ENCODE measurements around the gene ILDR2. TPM values are rescaled to one million over a fixed set of nuclear protein-coding genes. Genes with fewer than 3 reads are reported as not detected.
"Not testable (repeated sequence)": the region's sequence is repeated elsewhere in the genome, so short reads cannot be mapped to it uniquely, and the experiment has no call there.

ILDR2 gene
- total RNA-seq, 1 donor from 2014 or later = 0.13 TPM

DNA sequence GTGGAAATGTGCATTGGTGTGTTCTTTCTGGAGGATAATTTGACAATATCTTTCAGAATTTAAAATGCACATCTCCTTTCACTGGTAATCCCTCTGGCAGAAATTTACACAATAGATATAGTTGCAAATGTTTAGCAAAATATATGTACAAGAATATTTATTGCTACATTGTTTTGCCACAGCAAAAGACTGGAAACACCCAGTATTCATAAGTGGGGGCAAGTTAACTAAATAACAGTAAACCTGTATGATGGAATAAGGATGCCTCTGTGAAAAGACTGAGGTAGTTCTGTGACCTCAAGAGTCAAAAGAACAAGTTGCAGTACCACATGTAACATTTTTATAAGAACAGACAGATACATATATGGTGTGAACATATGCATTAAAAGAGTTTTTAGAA lies 85.6 kb downstream of the ILDR2 start:
- DNase-seq (ENCODE audit: low read depth) = no peak

GRCh38 chr1:166888373-166889111 lies 86.8 kb downstream of the ILDR2 start:
- DNase-seq (ENCODE audit: low read depth) = no peak

DNA sequence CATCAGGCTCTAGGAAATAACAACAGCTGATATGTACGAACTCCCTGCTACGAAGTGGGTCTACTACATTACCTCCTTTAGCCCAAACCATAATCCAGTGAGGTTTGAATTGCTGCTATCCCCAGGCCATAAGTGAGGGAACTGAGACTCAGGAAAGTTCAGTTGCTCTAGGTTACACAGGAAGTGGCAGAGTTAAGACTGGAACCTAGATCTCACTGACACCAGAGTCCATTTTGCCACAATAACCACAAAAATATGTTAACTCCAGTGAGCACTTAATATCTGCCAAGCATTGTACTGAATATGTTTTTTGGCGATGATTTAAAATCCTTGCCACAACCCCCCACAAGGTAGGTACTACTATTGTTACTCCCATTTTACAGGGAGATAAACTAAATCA lies 90.4 kb downstream of the ILDR2 start:
- DNase-seq (ENCODE audit: low read depth) = no peak

DNA sequence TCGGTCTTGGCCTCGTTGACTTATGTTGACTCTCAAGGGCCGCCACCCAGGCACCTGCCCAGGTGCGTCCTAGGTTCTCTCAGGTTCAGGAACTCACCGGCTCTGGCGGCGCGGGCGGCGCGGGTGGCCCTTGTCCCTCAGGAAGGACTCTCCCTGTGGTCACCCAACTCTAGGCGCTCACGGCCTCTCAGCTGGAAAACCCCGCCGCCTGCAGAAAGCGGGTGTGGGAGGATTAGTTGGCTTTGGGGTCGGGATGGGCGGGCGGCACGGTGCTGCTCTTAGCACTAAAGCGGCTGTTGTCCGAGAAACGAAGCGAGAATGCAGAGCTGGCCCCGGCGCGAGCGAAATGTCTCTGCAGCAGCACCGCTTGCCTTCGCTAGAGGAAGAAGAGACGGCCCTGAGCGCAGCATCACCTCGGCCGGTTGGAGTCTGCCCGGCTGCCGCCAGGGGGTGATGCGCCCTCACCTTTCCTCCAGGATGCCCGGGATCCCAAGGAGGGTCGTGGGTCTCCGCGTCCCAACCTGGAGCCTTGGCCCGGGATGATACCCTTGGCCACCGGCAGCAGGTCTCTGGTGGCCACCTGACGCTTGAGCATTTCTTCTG lies 91.2 kb downstream of the ILDR2 start:
- no peak for DNase-seq (ENCODE audit: low read depth)

DNA sequence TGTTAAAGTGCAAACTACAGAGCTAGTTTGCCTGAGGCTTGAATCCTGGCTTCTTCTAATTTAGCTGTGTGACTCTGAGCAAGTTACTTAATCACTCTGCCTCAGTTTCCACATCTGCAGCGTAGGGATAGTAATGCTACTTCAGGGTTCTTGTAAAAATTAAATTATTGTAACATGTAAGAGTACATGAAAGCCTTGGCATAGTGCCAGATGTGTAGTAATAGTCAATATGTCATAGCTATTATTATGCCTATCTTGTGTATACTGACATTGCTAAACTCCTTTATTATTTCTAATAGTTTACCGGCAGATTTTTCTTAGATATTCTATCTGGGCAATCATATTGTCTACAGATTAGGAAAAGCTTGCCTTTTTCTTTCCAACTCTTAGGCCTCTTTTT lies 92.4 kb downstream of the ILDR2 start:
- DNase-seq (ENCODE audit: low read depth) = no peak

DNA sequence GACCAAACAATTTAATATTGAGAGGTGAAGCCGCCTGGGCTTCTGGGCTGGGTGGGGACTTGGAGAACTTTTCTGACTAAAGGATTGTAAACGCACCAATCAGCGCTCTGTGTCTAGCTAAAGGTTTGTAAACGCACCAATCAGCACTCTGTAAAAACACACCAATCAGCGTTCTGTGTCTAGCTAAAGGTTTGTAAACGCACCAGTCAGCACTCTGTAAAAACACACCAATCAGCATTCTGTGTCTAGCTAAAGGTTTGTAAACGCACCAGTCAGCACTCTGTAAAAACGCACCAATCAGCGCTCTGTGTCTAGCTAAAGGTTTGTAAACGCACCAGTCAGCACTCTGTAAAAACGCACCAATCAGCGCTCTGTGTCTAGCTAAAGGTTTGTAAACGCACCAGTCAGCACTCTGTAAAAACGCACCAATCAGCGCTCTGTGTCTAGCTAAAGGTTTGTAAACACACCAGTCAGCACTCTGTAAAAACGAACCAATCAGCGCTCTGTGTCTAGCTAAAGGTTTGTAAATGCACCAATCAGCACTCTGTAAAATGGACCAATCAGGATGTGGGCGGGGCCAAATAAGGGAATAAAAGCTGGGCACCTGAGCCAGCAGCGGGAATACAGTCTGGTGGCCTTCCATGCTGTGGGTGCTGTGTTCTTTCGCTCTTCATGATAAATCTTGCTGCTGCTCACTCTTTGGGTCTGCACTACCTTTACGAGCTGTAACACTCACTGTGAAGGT lies 97.0 kb downstream of the ILDR2 start:
- DNase-seq (ENCODE audit: low read depth) = not testable (repeated sequence)

GRCh38 chr1:166876540-166876838 lies 98.9 kb downstream of the ILDR2 start:
- no peak for DNase-seq (ENCODE audit: low read depth)

GRCh38 chr1:166875734-166876539 lies 99.4 kb downstream of the ILDR2 start, which contains the start of gene TADA1:
Gene TADA1 (minus strand): TSS chr1:166876264. CDS start chr1:166876233, 31 bp downstream.
- peak; percentile 99 for DNase-seq (ENCODE audit: low read depth)

GRCh38 chr1:166875302-166875733 lies 100.0 kb downstream of the ILDR2 start:
- peak; percentile 3 for DNase-seq (ENCODE audit: low read depth)

DNA sequence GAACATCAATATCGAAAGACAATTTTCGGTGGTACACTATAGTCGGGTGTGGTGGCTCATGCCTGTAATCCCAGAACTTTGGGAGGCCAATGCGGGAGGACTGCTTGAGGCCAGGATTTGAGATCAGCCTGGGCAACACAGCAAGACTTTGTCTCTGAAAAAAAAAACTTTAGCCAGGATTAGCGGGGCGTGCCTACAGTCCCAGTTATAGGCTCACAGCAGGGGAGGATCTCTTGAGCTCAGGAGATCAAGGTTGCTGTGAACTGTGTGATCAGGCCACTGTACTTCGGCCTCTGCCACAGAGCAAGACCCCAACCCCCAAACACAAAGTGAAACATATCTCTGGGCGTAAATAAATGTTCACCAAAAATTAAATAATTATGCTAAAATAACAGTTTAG lies 100.9 kb downstream of the ILDR2 start:
- DNase-seq (ENCODE audit: low read depth) = no peak

GRCh38 chr1:166870584-166870983 lies 104.8 kb downstream of the ILDR2 start:
- no peak for DNase-seq (ENCODE audit: low read depth)

DNA sequence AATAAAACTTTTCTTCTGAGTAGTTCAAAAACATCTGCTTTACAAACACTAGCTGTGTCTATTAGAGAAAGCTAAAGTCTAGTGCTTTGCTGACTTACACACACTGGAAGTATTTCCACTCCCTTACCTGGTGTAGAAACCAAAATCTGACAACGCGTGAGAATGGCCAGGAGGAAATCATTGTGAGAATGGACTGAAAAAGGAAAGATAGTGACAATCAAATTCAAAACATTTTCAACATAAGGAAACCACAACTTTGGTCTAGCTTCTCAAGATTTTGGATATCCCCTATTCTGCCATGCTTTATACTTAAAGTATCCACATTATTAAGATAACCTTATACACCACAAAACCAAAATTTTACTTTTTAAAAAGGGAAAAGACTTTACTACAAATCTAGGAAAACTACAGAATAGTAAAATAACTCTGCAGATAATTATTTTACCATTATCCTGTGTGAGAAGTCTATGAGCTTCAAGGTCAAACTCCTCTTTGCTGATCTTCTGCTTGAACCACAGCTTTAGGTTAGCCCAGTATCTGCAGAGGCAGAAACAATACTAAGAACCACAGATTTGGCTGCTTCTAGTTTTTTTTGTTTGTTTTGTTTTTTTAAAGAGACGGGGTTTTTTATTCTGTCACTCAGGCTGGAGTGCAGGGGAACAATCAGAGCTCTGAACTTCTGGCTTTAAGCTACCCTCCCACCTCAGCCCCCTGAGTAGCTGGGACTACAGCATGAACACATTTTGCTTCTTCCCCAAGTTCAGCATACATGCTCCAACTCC lies 105.8 kb downstream of the ILDR2 start:
- DNase-seq (ENCODE audit: low read depth) = no peak

DNA sequence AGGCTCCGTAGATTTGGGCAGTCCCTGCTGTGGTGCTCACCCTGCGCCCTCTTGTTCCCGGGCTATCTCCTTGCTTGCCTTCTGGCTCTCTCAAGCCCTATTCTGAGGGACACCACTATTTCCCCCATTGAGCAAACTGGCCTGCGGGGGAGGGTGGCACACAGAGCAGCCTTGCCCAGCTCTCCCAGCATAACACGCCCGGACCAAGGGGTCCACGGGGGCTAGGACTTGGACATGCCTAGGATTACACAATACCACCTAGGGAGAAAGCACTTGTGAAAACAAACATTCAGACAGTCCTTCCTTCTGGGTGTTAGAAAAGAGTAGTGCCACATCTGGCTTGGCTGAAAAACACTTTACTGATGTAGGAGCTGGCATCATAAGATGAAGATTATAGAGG lies 106.7 kb downstream of the ILDR2 start:
- no peak for DNase-seq (ENCODE audit: low read depth)

GRCh38 chr1:166865926-166866325 lies 109.4 kb downstream of the ILDR2 start:
- no peak for DNase-seq (ENCODE audit: low read depth)

DNA sequence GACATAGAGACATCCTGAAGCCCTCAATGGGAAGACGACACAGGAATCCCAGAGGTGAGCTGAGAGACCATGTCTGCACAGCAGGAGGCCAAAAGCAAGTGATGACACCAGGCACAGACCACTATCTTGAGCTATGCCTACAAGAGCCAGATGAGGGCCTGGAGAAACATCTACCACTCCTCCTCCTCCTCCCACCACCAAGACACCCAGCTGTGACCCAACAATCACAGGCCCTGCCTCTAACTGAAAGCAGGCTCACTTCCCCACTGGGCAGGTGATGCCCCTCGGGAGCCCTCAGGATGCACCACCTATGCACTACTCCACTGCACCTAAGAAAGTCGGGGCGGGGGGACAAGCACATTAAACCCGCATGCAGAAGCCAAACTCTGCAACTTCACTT lies 115.7 kb downstream of the ILDR2 start:
- DNase-seq (ENCODE audit: low read depth) = no peak

DNA sequence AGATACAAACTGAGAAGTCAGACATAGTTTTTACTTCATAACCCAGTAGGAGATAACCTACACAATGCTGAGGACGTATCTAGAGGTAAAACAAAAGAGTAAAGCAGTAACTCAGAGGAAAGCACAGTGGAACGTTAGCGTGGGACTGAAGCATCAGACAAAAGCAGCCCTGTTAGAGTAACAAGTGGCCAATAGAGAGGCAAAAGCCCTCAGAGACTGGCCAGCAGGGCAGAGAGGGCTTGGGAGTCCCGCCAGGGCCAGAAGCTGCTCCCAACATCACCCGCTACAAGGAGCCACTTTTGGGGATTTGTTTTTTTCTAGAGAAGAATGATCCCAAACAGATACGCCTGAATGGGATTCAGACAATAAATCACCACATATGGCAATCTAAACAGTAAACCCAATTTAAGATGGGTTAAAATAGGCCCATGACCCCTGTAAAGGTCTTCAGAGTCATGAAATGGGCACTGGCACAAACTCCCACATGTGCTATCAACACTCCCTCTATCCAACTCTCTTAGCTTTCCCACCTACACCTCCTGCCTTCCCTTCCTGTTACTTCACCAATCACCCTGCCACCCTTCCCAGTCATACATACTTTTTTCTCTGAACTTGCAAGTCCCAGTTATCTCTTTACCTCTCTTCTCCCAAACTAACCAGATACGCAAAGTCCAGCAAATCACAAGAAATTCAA lies 116.5 kb downstream of the ILDR2 start:
- DNase-seq (ENCODE audit: low read depth) = no peak

Measured in myocyte (in vitro differentiated cells).